ENCODE results near the gene FER1L5. TPM values are rescaled to one million over a fixed set of nuclear protein-coding genes. Genes with fewer than 3 reads are reported as not detected.

FER1L5 gene
- total RNA-seq, 4 donors from 2014 or later: under 0.01 TPM; not detected in 3

DNA sequence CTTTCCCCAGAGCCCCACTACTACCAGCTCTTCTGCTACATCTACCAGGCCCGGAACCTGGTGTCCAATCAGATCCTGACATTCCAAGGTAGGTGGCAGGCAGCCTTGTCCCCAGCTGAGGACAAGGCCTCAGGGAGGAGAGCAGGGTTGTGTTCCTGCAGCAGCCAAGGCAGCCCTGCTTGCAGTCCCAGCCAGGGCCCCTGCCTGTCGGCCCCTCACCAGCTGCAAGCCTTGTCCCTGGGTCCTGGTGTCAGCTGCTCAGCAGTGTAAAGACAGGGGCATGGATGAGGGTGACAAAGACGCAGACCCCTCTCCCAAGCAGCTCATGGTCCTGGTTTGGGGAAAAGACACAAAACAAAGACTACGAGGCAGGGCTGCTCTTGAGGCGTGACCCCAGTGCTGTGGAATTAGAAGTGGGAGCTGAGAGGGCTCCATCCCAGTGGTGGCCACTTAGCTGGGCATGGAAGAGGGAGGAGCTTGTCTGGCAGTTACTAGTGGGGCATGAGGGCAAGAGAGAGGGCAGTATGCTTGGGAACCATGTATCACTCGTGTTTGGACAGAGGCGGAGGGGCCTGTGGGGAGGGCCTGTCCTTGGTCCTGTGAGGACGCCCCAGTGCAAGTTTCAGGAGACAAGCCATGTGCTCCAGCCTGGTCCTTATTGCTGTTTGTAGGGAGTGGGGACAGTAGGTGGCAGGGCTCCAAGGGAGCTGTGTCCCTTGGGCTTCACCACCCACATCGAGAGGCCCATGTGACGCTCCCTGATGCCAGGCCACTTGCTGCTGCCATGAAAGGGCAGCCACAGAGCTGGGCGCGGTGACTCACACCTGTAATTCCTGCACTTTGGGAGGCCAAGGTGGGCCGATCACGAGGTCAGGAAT lies 49.8 kb downstream of the FER1L5 start:
- H3K4me1 ChIP-seq: no peaks in the 10 kb centered on the region
- DNase-seq (ENCODE audit: extremely low spot score): no peak
- no peaks in the 10 kb centered on the region for H3K36me3 ChIP-seq
- H3K4me3 ChIP-seq: no peak overlapping the region
- H3K9me3 ChIP-seq: no peaks in the 10 kb centered on the region
- no peak for TF ChIP-seq POLR2AphosphoS5 (IDR thresholded peaks at IDR 0.05)
- TF ChIP-seq, protein P1, sequence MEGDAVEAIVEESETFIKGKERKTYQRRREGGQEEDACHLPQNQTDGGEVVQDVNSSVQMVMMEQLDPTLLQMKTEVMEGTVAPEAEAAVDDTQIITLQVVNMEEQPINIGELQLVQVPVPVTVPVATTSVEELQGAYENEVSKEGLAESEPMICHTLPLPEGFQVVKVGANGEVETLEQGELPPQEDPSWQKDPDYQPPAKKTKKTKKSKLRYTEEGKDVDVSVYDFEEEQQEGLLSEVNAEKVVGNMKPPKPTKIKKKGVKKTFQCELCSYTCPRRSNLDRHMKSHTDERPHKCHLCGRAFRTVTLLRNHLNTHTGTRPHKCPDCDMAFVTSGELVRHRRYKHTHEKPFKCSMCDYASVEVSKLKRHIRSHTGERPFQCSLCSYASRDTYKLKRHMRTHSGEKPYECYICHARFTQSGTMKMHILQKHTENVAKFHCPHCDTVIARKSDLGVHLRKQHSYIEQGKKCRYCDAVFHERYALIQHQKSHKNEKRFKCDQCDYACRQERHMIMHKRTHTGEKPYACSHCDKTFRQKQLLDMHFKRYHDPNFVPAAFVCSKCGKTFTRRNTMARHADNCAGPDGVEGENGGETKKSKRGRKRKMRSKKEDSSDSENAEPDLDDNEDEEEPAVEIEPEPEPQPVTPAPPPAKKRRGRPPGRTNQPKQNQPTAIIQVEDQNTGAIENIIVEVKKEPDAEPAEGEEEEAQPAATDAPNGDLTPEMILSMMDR (IDR thresholded peaks at IDR 0.05): no peak
- no peak overlapping the region for H3K27ac ChIP-seq (replicated peaks in 1 of 4)
- peaks cover 0 to 5% (median 0%) of the 10 kb centered on the region in 4 donors for H3K27me3 ChIP-seq
- intact Hi-C loops (cut with DNase I): no loop called here
- 98% methylated on average over 10 of the region's 14 CpGs for WGBS

DNA sequence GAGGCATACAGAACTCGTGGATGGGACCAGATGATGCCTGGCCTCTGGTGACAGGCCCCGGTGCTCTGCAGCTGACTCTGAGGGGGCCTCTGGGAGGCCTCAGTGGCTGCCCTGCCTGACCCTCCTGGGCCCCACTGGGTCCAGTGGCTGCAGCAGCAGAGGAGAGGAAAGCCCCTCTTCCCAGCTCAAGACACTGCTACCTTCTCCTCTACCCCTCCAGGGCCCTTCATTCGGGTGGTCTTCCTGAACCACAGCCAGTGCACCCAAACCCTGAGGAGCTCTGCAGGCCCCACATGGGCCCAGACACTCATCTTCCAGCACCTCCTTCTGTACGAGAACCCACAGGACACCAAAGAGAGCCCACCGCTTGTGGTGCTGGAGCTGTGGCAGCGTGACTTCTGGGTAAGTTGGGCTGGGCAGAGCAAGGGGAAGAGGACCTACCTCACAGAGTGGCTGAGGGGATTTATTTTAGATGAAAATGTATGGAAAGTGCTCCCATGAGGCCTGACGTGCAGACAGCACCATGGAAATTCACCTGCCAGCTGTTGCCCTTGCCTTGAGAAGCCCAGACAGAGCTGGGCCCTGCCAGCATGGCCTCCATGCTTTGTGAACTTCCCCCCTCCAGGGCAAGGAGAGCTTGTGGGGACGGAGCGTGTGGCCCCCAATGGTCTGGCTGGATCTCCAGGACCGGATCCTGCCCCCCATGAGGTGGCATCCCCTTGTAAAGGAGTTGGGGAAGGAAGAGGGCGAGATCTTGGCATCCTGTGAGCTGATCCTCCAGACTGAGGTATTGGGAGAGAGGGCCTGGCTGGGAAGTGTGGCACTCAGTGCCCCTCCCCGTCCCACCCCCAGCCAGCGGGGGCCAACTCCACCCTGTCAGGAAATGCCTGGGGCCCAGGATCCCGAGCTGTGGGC lies 51.0 kb downstream of the FER1L5 start:
- no peaks in the 10 kb centered on the region for H3K27me3 ChIP-seq
- TF ChIP-seq POLR2AphosphoS5 (IDR thresholded peaks at IDR 0.05): no peak
- TF ChIP-seq EP300 (IDR thresholded peaks at IDR 0.05): no peak
- TF ChIP-seq POLR2A (IDR thresholded peaks at IDR 0.05; ENCODE audit: low read depth): no peak
- TF ChIP-seq, protein P1 (IDR thresholded peaks at IDR 0.05): no peak
- intact Hi-C loops (cut with DNase I): no loop called here
- no peak overlapping the region for H3K4me3 ChIP-seq
- H3K9me3 ChIP-seq: no peaks in the 10 kb centered on the region
- 78% methylated on average over 12 of the region's 14 CpGs for WGBS
- no peak for DNase-seq (ENCODE audit: extremely low spot score)
- no peak overlapping the region for H3K27ac ChIP-seq (replicated peaks in 1 of 4)
- no peaks in the 10 kb centered on the region for H3K4me1 ChIP-seq
- H3K36me3 ChIP-seq: peaks cover 0 to 6% (median 0%) of the 10 kb centered on the region in 4 donors

DNA sequence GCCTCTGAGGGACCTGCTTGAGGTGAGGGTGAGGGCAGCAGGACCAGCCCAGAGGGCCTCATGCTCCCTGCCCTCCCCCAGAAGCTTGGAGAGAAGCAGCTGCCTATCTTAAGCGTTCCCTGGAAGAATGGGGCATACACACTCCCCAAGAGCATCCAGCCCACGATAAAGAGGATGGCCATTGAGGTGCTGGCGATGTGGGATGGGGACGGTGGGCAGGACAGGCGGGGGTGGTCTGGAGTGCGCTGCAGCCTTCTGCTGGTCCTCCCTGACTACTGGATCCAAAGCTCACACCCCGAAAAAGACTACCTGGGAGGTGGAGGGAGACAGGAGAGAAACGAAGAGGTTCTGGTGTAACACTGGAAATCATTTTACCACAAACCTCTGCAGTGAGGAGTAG lies 51.7 kb downstream of the FER1L5 start:
- peaks cover 0 to 6% (median 0%) of the 10 kb centered on the region in 4 donors for H3K36me3 ChIP-seq
- H3K27me3 ChIP-seq: no peaks in the 10 kb centered on the region
- DNase-seq (ENCODE audit: extremely low spot score): no peak
- TF ChIP-seq POLR2A (IDR thresholded peaks at IDR 0.05; ENCODE audit: low read depth): no peak
- TF ChIP-seq, protein P1 (IDR thresholded peaks at IDR 0.05): no peak
- TF ChIP-seq EP300 (IDR thresholded peaks at IDR 0.05): no peak
- TF ChIP-seq POLR2AphosphoS5 (IDR thresholded peaks at IDR 0.05): no peak
- 85% methylated on average over 8 of the region's 8 CpGs for WGBS
- intact Hi-C loops (cut with DNase I): no loop called here
- no peak overlapping the region for H3K4me3 ChIP-seq
- no peaks in the 10 kb centered on the region for H3K4me1 ChIP-seq
- no peaks in the 10 kb centered on the region for H3K9me3 ChIP-seq
- no peak overlapping the region for H3K27ac ChIP-seq (replicated peaks in 1 of 4)

DNA sequence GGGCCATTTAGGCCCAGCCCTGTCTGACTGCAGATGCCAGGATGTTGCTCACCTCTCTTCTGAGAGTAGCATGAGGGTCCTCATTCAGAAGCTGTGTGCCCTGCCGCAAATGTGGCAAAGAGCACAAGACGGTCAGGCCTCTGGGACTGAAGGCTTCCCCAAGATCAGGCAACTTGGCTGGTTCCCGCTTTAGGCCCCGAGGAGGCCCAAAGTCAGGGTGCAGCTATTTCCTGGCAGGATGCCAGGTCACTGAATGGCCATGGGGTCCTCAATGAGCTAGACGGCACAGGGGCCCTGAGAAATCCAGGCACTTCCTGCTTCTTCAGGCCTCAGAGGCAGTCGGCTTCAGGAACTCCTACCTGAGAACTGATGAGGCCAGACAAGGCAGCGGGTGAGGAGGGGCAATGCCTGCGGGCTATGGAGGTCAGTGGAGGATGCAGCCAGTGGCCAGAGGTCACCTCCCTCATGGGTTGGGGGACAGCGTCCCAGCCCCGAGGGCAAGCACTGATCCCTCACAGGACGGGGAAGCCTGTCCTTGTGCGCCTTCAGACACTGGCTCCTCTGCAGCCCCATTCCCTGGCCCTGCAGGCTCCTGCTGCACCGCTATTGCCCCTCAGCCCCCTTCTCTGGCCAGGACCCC lies 52.4 kb downstream of the FER1L5 start:
- no peak for TF ChIP-seq POLR2AphosphoS5 (IDR thresholded peaks at IDR 0.05)
- TF ChIP-seq EP300 (IDR thresholded peaks at IDR 0.05): no peak
- TF ChIP-seq, protein P1 (IDR thresholded peaks at IDR 0.05): no peak
- no peak for TF ChIP-seq POLR2A (IDR thresholded peaks at IDR 0.05; ENCODE audit: low read depth)
- peaks cover 0 to 6% (median 0%) of the 10 kb centered on the region in 4 donors for H3K36me3 ChIP-seq
- H3K4me1 ChIP-seq: no peaks in the 10 kb centered on the region
- no peak overlapping the region for H3K27ac ChIP-seq (replicated peaks in 1 of 4)
- intact Hi-C loops (cut with DNase I): no loop called here
- H3K4me3 ChIP-seq: no peak overlapping the region
- H3K9me3 ChIP-seq: no peaks in the 10 kb centered on the region
- DNase-seq (ENCODE audit: extremely low spot score): no peak
- WGBS: 81% methylated on average over 11 of the region's 13 CpGs
- no peaks in the 10 kb centered on the region for H3K27me3 ChIP-seq

Measured in esophagus muscularis mucosa (tissue), 4 donors.